HL-60 (cell line): Measurements from ENCODE around the gene ATG2B.

ENCODE experiments used
- DNase-seq, 2 experiments: peaks; one replicate each; pipeline ENCODE4 v3.0.0-alpha.2; 2010 to 2020; ENCODE audit warnings: low read depth in 1 of 2, low spot score in 1 of 2
- H3K27ac ChIP-seq: fragments of 250-450 bp; sonication (Bioruptor Pico); replicated peaks from 2 replicates; pipeline ENCODE4 v1.5.1; 2020; ENCODE audit warnings: mild to moderate bottlenecking, moderate library complexity
- H3K27me3 ChIP-seq: fragments of 250-450 bp; sonication (Bioruptor Pico); 2 replicates; pipeline ENCODE4 v1.5.1; 2021; ENCODE audit warnings: mild to moderate bottlenecking, moderate library complexity; ENCODE audit not compliant: insufficient read depth, poor library complexity, severe bottlenecking
- H3K4me3 ChIP-seq: replicated peaks from 2 replicates; pipeline ENCODE4 v1.5.1; 2011; ENCODE audit warnings: mild to moderate bottlenecking, control low read depth, low read length; ENCODE audit not compliant: insufficient read depth
- GABPA ChIP-seq: IDR thresholded peaks from 2 replicates; pipeline ENCODE4 v1.6.1; 2012; ENCODE audit warnings: low read depth
- POLR2AphosphoS5 ChIP-seq: IDR thresholded peaks from 2 replicates; pipeline ENCODE4 v1.6.1; 2012; ENCODE audit warnings: low read depth
- SPI1 ChIP-seq: IDR thresholded peaks from 2 replicates; pipeline ENCODE4 v1.6.1; 2012; ENCODE audit warnings: low read depth, mild to moderate bottlenecking, borderline replicate concordance
- TF ChIP-seq, protein P1 (sequence below): IDR thresholded peaks from one replicate; pipeline ENCODE4 v1.5.1; 2011; ENCODE audit warnings: low read length, control low read depth, inconsistent platforms; ENCODE audit not compliant: insufficient read depth
- TF ChIP-seq, protein P2 (sequence below): IDR thresholded peaks from 2 replicates; pipeline ENCODE4 v1.6.1; 2012; ENCODE audit warnings: low read depth; ENCODE audit not compliant: insufficient replicate concordance

Gene ATG2B

DNA sequence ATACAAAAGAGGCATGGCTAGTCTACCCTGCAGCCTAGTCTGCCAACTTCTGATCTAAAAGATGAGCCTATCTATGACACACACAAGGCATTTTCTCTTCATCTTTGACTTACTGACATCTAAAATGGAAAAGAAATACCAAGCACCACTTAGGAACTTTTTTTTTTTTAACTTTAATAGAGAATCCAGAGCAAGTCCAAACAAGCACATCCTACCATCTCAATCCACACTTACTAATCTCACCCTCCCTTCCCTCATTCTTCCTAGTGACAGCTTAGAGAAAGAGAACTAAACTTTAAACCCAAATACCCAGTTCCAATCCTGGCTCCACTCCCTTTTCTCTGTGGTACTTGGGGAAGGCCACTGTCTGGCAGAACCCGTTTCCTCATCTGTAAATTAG, 75.3 kb downstream of the ATG2B start:
- TF ChIP-seq POLR2AphosphoS5: no peak
- no peak for TF ChIP-seq SPI1
- no peak for TF ChIP-seq GABPA
- TF ChIP-seq, protein P1, sequence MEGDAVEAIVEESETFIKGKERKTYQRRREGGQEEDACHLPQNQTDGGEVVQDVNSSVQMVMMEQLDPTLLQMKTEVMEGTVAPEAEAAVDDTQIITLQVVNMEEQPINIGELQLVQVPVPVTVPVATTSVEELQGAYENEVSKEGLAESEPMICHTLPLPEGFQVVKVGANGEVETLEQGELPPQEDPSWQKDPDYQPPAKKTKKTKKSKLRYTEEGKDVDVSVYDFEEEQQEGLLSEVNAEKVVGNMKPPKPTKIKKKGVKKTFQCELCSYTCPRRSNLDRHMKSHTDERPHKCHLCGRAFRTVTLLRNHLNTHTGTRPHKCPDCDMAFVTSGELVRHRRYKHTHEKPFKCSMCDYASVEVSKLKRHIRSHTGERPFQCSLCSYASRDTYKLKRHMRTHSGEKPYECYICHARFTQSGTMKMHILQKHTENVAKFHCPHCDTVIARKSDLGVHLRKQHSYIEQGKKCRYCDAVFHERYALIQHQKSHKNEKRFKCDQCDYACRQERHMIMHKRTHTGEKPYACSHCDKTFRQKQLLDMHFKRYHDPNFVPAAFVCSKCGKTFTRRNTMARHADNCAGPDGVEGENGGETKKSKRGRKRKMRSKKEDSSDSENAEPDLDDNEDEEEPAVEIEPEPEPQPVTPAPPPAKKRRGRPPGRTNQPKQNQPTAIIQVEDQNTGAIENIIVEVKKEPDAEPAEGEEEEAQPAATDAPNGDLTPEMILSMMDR: no peak
- TF ChIP-seq, protein P2, sequence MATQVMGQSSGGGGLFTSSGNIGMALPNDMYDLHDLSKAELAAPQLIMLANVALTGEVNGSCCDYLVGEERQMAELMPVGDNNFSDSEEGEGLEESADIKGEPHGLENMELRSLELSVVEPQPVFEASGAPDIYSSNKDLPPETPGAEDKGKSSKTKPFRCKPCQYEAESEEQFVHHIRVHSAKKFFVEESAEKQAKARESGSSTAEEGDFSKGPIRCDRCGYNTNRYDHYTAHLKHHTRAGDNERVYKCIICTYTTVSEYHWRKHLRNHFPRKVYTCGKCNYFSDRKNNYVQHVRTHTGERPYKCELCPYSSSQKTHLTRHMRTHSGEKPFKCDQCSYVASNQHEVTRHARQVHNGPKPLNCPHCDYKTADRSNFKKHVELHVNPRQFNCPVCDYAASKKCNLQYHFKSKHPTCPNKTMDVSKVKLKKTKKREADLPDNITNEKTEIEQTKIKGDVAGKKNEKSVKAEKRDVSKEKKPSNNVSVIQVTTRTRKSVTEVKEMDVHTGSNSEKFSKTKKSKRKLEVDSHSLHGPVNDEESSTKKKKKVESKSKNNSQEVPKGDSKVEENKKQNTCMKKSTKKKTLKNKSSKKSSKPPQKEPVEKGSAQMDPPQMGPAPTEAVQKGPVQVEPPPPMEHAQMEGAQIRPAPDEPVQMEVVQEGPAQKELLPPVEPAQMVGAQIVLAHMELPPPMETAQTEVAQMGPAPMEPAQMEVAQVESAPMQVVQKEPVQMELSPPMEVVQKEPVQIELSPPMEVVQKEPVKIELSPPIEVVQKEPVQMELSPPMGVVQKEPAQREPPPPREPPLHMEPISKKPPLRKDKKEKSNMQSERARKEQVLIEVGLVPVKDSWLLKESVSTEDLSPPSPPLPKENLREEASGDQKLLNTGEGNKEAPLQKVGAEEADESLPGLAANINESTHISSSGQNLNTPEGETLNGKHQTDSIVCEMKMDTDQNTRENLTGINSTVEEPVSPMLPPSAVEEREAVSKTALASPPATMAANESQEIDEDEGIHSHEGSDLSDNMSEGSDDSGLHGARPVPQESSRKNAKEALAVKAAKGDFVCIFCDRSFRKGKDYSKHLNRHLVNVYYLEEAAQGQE: no peak
- DNase-seq: no peak
- Histone ChIP-seq H3K27ac (no peak overlapping the region), H3K4me3 (no peak overlapping the region), H3K27me3 (no peaks in the 10 kb centered on the region)

DNA sequence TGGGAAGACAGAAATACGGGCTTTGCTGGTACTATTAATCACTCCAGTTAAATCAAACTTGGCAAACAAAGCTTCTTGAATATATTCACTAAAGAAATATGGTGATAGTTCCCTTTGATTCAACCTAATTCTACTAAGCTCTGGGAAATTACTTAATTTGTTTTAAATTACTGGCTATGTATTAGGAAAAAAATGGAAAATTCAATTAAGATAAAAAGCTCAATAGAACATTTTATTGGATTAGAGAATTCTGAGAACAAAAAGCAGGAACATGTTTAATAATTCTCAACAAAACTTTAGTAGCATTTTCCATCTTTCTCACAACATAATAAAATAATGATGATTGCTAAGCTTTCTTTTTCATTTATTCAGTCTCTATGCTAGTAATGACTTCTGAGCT, 76.9 kb downstream of the ATG2B start:
- no peak for DNase-seq
- TF ChIP-seq, protein P2: no peak
- no peak for TF ChIP-seq SPI1
- TF ChIP-seq, protein P1: no peak
- no peak for TF ChIP-seq POLR2AphosphoS5
- no peak for TF ChIP-seq GABPA
- Histone ChIP-seq H3K4me3 (no peak overlapping the region), H3K27ac (no peak overlapping the region), H3K27me3 (no peaks in the 10 kb centered on the region)

DNA sequence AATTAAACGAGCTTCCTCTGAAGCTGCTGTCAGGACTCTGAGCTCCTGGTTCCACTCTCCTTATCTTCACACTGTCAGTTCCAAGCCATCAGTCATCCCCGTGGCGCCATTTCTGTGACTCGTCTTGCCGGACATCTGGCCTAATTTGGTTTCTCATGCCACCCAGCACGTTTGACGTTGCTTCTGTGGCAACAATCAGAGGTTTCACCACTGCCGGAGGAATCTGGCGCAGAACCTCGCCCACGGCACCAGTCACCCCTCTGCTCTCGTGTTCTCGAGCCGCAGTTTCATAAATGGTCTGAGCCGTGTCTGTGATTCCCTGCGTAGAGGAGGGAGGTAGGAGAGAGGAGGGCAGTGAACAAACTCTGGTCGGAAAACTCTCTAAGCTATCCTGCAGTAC, 77.5 kb downstream of the ATG2B start:
- no peak for DNase-seq
- H3K27me3 ChIP-seq: no peaks in the 10 kb centered on the region
- TF ChIP-seq, protein P1: no peak
- TF ChIP-seq POLR2AphosphoS5 (no peak), SPI1 (no peak), GABPA (no peak)
- TF ChIP-seq, protein P2: no peak
- H3K4me3 ChIP-seq: no peak overlapping the region
- no peak overlapping the region for H3K27ac ChIP-seq
